Neuron (in vitro differentiated cells): ENCODE results near the gene DPPA3.
A peak's percentile ranks its signal among the peaks of the same experiment; 100 is the strongest.
"Not testable (repeated sequence)": the region's sequence is repeated elsewhere in the genome, so short reads cannot be mapped to it uniquely, and the experiment has no call there.

Experiments used
- H2AFZ ChIP-seq: one replicate; pipeline ENCODE4 v1.6.1; 2013; ENCODE audit warnings: low read depth, mild to moderate bottlenecking, inconsistent platforms, low read length, moderate library complexity
- H3K27me3 ChIP-seq: one replicate; pipeline ENCODE4 v1.6.1; 2013; ENCODE audit warnings: low read length; ENCODE audit not compliant: insufficient read depth
- H3K36me3 ChIP-seq: one replicate; pipeline ENCODE4 v1.6.1; 2013; ENCODE audit warnings: low read length; ENCODE audit not compliant: insufficient read depth
- H3K4me1 ChIP-seq: one replicate; pipeline ENCODE4 v1.6.1; 2013; ENCODE audit warnings: low read length; ENCODE audit not compliant: insufficient read depth
- H3K4me3 ChIP-seq: 2 replicates; pipeline ENCODE4 v1.5.1; 2013; ENCODE audit warnings: mild to moderate bottlenecking, low read length, moderate library complexity
- H3K9me3 ChIP-seq: one replicate; pipeline ENCODE4 v1.6.1; 2013; ENCODE audit warnings: low read length

Gene DPPA3

GRCh38 chr12:7695566-7696197 is 15.6 kb upstream of the DPPA3 start, which contains the start of gene GDF3:
TSS of gene GDF3 (minus strand) at chr12:7695775. CDS start at chr12:7695728, 47 bp downstream.
- Histone ChIP-seq H3K4me3 (no peak within 1 kb of the TSS), H3K36me3 (no peaks in the 10 kb centered on the region), H3K4me1 (no peaks in the 10 kb centered on the region), H3K27me3 (no peaks in the 10 kb centered on the region), H2AFZ (peak within 1 kb of the TSS; percentile 26), H3K9me3 (no peaks in the 10 kb centered on the region)

- H3K27me3 ChIP-seq: no peaks in the 10 kb centered on the region
- H3K4me3 ChIP-seq: no peak overlapping the region
- no peak overlapping the region for H2AFZ ChIP-seq
- no peaks in the 10 kb centered on the region for H3K4me1 ChIP-seq
- no peaks in the 10 kb centered on the region for H3K9me3 ChIP-seq
- no peaks in the 10 kb centered on the region for H3K36me3 ChIP-seq
These were observed 5.4 kb upstream of the DPPA3 start for GRCh38 chr12:7705846-7706245.

GRCh38 chr12:7709969-7710675 is 1.1 kb upstream of the DPPA3 start:
- Histone ChIP-seq H3K4me1 (no peaks in the 10 kb centered on the region), H3K36me3 (no peaks in the 10 kb centered on the region), H2AFZ (no peak overlapping the region), H3K9me3 (no peaks in the 10 kb centered on the region), H3K27me3 (no peaks in the 10 kb centered on the region), H3K4me3 (no peak overlapping the region)

GRCh38 chr12:7712841-7713442 is 1.7 kb downstream of the DPPA3 start:
- Histone ChIP-seq H3K27me3 (no peaks in the 10 kb centered on the region), H2AFZ (no peak overlapping the region), H3K9me3 (no peaks in the 10 kb centered on the region), H3K36me3 (no peaks in the 10 kb centered on the region), H3K4me3 (no peak overlapping the region), H3K4me1 (no peaks in the 10 kb centered on the region)

- Histone ChIP-seq H2AFZ (no peak overlapping the region), H3K4me3 (no peak overlapping the region), H3K36me3 (no peaks in the 10 kb centered on the region), H3K4me1 (no peaks in the 10 kb centered on the region), H3K27me3 (no peaks in the 10 kb centered on the region), H3K9me3 (no peaks in the 10 kb centered on the region)
These were observed 5.1 kb downstream of the DPPA3 start for GRCh38 chr12:7716381-7716780.

GRCh38 chr12:7719946-7720730 is 8.9 kb downstream of the DPPA3 start:
- Histone ChIP-seq H3K36me3 (no peaks in the 10 kb centered on the region), H3K4me3 (no peak overlapping the region), H3K27me3 (no peaks in the 10 kb centered on the region), H3K9me3 (no peaks in the 10 kb centered on the region), H3K4me1 (no peaks in the 10 kb centered on the region), H2AFZ (no peak overlapping the region)

- H3K4me1 ChIP-seq: no peaks in the 10 kb centered on the region
- H2AFZ ChIP-seq: no peak overlapping the region
- H3K9me3 ChIP-seq: no peaks in the 10 kb centered on the region
- no peaks in the 10 kb centered on the region for H3K27me3 ChIP-seq
- no peaks in the 10 kb centered on the region for H3K36me3 ChIP-seq
- H3K4me3 ChIP-seq: no peak overlapping the region
These were observed 12.7 kb downstream of the DPPA3 start for GRCh38 chr12:7723926-7724325.

- H3K27me3 ChIP-seq: peaks cover 2% of the 10 kb centered on the region
- no peaks in the 10 kb centered on the region for H3K36me3 ChIP-seq
These were observed 18.5 kb downstream of the DPPA3 start for GRCh38 chr12:7729746-7730145.

GRCh38 chr12:7730984-7731383 is 19.8 kb downstream of the DPPA3 start:
- not testable (repeated sequence) for H3K9me3 ChIP-seq, H3K27me3 ChIP-seq, H3K4me3 ChIP-seq, H3K4me1 ChIP-seq, H3K36me3 ChIP-seq, H2AFZ ChIP-seq

More at GRCh38 chr12:7729746-7730145, 18.5 kb downstream of the DPPA3 start:
- Histone ChIP-seq H3K9me3 (no peaks in the 10 kb centered on the region), H3K4me3 (no peak overlapping the region), H2AFZ (no peak overlapping the region), H3K4me1 (no peaks in the 10 kb centered on the region)

- Histone ChIP-seq H3K4me1 (no peaks in the 10 kb centered on the region), H3K9me3 (no peaks in the 10 kb centered on the region), H3K27me3 (peaks cover 2% of the 10 kb centered on the region), H3K4me3 (no peak overlapping the region), H2AFZ (no peak overlapping the region), H3K36me3 (no peaks in the 10 kb centered on the region)
These were observed 20.3 kb downstream of the DPPA3 start for GRCh38 chr12:7731486-7731885.

- H3K4me1 ChIP-seq: no peaks in the 10 kb centered on the region
These were observed 21.8 kb downstream of the DPPA3 start for GRCh38 chr12:7732993-7733392.

GRCh38 chr12:7747246-7747645 is 36.0 kb downstream of the DPPA3 start, which contains the start of gene CLEC4C:
TSS of gene CLEC4C (minus strand) at chr12:7747375. CDS start at chr12:7747348, 27 bp downstream.
- Histone ChIP-seq H3K9me3 (no peaks in the 10 kb centered on the region), H3K36me3 (no peaks in the 10 kb centered on the region), H3K27me3 (no peaks in the 10 kb centered on the region), H2AFZ (no peak within 1 kb of the TSS), H3K4me3 (no peak within 1 kb of the TSS), H3K4me1 (no peaks in the 10 kb centered on the region)

More at GRCh38 chr12:7732993-7733392, 21.8 kb downstream of the DPPA3 start:
- H3K36me3 ChIP-seq: no peaks in the 10 kb centered on the region
- peaks cover 2% of the 10 kb centered on the region for H3K27me3 ChIP-seq
- no peak overlapping the region for H2AFZ ChIP-seq
- no peaks in the 10 kb centered on the region for H3K9me3 ChIP-seq
- H3K4me3 ChIP-seq: no peak overlapping the region

GRCh38 chr12:7748852-7749251 is 37.6 kb downstream of the DPPA3 start:
- no peak overlapping the region for H3K4me3 ChIP-seq
- no peak overlapping the region for H2AFZ ChIP-seq
- H3K36me3 ChIP-seq: no peaks in the 10 kb centered on the region
- no peaks in the 10 kb centered on the region for H3K27me3 ChIP-seq
- H3K4me1 ChIP-seq: no peaks in the 10 kb centered on the region
- no peaks in the 10 kb centered on the region for H3K9me3 ChIP-seq
